Epithelial cell of esophagus (primary cell): ENCODE data around the gene WFDC11.
"Not testable (repeated sequence)": the region's sequence is repeated elsewhere in the genome, so short reads cannot be mapped to it uniquely, and the experiment has no call there.

ENCODE experiments used
- DNase-seq: peaks from one replicate; pipeline ENCODE4 v3.0.0; 2010; ENCODE audit warnings: low read depth
- H3K4me3 ChIP-seq: 2 replicates; pipeline ENCODE4 v1.5.1; 2011; ENCODE audit warnings: mild to moderate bottlenecking, low read length, control low read depth
- CTCF ChIP-seq: IDR thresholded peaks from 2 replicates; pipeline ENCODE4 v1.5.1; 2011; ENCODE audit warnings: low read depth, mild to moderate bottlenecking, low read length, control low read depth, inconsistent platforms; ENCODE audit not compliant: insufficient read depth; ENCODE audit errors: missing control alignments

WFDC11 gene

GRCh38 chr20:45670139-45670538 is at the start of gene WFDC11:
TSS of gene WFDC11 (minus strand) at chr20:45670239. CDS start at chr20:45650600, 19,639 bp downstream.
- TF ChIP-seq CTCF = no peak
- no peak for DNase-seq
- no peak within 1 kb of the TSS for H3K4me3 ChIP-seq

- not testable (repeated sequence) for DNase-seq, H3K4me3 ChIP-seq
Observed at GRCh38 chr20:45716141-45716688, 46.2 kb upstream of the WFDC11 start.

DNA sequence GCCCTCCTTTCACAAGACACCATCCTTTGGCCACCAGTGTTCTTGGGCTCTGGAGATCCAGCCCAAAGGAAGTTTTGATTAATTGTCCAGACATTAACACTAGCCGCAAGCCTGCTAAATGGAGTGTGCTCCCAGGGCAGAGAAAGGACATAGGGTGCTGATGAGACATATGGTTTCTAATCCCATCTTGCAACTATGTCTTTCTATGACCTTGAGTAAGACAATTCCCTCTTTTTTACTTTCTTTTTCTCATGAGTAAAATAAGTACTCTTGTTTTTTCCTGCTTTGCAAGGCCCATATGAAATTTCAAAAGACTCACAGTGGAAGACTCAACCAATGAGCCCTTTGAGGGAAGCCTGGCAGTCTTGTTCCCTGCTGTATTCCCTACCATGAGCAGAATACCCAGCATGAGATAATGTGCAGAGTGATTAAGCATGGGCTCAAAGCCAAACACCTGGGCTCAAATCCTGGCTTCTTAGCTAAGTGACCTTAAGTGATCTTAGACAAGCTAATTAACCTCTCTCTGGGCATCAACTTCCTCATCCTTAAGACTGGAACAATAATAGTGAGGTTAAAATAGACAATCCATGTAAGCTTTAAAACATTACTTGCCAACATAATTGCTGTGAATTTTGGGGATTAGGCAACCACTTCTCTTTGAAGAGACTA is 35.1 kb upstream of the WFDC11 start, which contains the start of gene WFDC10B:
TSS of gene WFDC10B (minus strand) at position 51 of the 669 bp plus-strand sequence. CDS start 19,027 bp downstream, outside the sequence.
- H3K4me3 ChIP-seq = no peak within 1 kb of the TSS
- no peak for TF ChIP-seq CTCF
- peak; percentile 36 for DNase-seq

GRCh38 chr20:45701873-45702272 is 31.8 kb upstream of the WFDC11 start, which contains the start of gene WFDC13:
TSS of gene WFDC13 (plus strand) at chr20:45702038. CDS start at chr20:45702124, 86 bp downstream.
- no peak within 1 kb of the TSS for H3K4me3 ChIP-seq
- TF ChIP-seq CTCF = no peak
- DNase-seq = no peak

- no peak overlapping the region for H3K4me3 ChIP-seq
- TF ChIP-seq CTCF = no peak
- no peak for DNase-seq
Observed at GRCh38 chr20:45701104-45701503, 31.1 kb upstream of the WFDC11 start.

DNA sequence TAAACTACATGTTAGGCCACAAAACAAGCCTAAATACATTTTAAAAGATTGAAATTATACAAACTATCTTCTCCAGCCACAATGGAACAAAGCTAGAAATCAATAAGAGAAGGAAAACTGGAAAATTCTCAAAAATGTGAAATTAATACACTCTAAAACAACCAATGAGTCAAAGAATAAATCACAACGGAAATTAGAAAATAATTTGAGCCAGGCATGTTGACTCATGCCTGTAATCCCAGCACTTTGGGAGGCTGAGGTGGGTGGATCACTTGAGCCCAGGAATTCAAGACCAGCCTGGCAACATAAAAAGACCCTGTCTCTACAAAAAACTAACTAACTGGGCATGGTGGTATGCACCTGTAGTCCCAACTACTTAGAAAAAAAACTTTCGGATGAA is 25.5 kb upstream of the WFDC11 start:
- no peak overlapping the region for H3K4me3 ChIP-seq
- peak; percentile 6 for DNase-seq
- no peak for TF ChIP-seq CTCF

DNA sequence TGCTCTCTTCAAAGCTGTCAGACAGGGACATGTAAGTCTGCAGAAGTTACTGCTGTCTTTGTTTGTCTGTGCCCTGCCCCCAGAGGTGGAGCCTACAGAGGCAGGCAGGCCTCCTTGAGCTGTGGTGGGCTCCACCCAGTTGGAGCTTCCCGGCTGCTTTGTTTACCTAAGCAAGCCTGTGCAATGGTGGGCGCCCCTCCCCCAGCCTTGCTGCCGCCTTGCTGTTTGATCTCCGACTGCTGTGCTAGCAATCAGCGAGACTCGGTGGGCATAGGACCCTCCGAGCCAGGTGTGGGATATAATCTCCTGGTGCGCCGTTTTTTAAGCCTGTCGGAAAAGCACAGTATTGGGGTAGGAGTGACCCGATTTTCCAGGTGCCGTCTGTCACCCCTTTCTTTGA is 23.3 kb upstream of the WFDC11 start:
- not testable (repeated sequence) for DNase-seq, H3K4me3 ChIP-seq

DNA sequence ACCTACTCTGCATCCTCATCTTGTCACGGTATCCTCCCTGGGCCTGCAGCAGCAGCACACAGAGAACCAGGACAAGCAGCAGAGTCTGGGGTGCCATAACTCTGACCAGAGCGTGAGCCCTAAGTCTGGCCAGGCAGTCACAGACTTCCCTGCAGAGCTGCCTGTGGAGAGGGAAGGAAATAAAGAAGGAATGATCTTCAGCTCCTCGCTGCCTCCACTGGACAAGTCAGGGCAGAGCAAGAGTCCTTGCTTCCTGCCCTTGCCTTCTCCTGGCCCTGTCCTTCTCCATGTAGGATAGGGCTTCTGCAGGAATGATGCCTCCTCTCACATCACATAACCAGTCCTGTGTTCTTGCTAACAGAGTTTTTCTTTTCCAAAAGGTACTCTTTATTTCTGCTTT is 15.9 kb upstream of the WFDC11 start:
- DNase-seq = peak; percentile 35
- H3K4me3 ChIP-seq = no peak overlapping the region
- peak; percentile 34 for TF ChIP-seq CTCF
